RPMI7951 (cell line): ENCODE results near the gene MYBPC2. TPM values are rescaled to one million over a fixed set of nuclear protein-coding genes. Genes with fewer than 3 reads are reported as not detected.
A peak's percentile ranks its signal among the peaks of the same experiment; 100 is the strongest.

Source experiments
- DNase-seq: peaks from one replicate; pipeline ENCODE4 v3.0.0-alpha.2; 2012; ENCODE audit warnings: low read depth
- total RNA-seq: library from RNA; depleted of rRNA; stranded (reverse); fragments of >200 nt; shearing (Covaris generic); gene quantifications from 2 replicates; pipeline ENCODE4 v1.2.3, GENCODE V29; 2014

MYBPC2 gene
- total RNA-seq, 1 experiment from 2014 or later, result not detected

- DNase-seq, result no peak
Observed at GRCh38 chr19:50498219-50499056, 65.7 kb downstream of the MYBPC2 start.

- DNase-seq, result no peak
Observed at GRCh38 chr19:50500060-50500752, 67.5 kb downstream of the MYBPC2 start.

- DNase-seq, result no peak
Observed at GRCh38 chr19:50500753-50501151, 68.1 kb downstream of the MYBPC2 start.

GRCh38 chr19:50501186-50501567 is 68.5 kb downstream of the MYBPC2 start:
- DNase-seq, result no peak

- DNase-seq, result no peak
Observed at GRCh38 chr19:50501568-50502475, 69.1 kb downstream of the MYBPC2 start.

- no peak for DNase-seq
Observed at GRCh38 chr19:50505856-50506611, 73.3 kb downstream of the MYBPC2 start.

- no peak for DNase-seq
Observed at GRCh38 chr19:50506700-50507099, 74.0 kb downstream of the MYBPC2 start.

- no peak for DNase-seq
Observed at GRCh38 chr19:50507376-50507775, 74.7 kb downstream of the MYBPC2 start.

- no peak for DNase-seq
Observed at GRCh38 chr19:50508843-50509190, 76.1 kb downstream of the MYBPC2 start.

GRCh38 chr19:50509366-50509765 is 76.7 kb downstream of the MYBPC2 start:
- no peak for DNase-seq

- no peak for DNase-seq
Observed at GRCh38 chr19:50510121-50510670, 77.5 kb downstream of the MYBPC2 start.

- DNase-seq, result no peak
Observed at GRCh38 chr19:50510700-50511068, 78.0 kb downstream of the MYBPC2 start.

GRCh38 chr19:50511069-50511822 is 78.6 kb downstream of the MYBPC2 start, which contains the start of gene JOSD2:
JOSD2 (minus strand) TSS chr19:50511191; CDS start chr19:50510431, 760 bp downstream.
- peak; percentile 99 for DNase-seq

GRCh38 chr19:50512112-50512998 is 79.7 kb downstream of the MYBPC2 start:
- no peak for DNase-seq

GRCh38 chr19:50512999-50513745 is 80.5 kb downstream of the MYBPC2 start:
- no peak for DNase-seq

GRCh38 chr19:50513746-50514345 is 81.2 kb downstream of the MYBPC2 start, which contains the start of gene ASPDH:
ASPDH (minus strand) TSS chr19:50513913; CDS start chr19:50513823, 90 bp downstream.
- no peak for DNase-seq

GRCh38 chr19:50514346-50515167 is 81.9 kb downstream of the MYBPC2 start:
- no peak for DNase-seq
